A673 (cell line): Measurements from ENCODE around the gene STPG3. TPM values are rescaled to one million over a fixed set of nuclear protein-coding genes. Genes with fewer than 3 reads are reported as not detected.
A peak's percentile ranks its signal among the peaks of the same experiment; 100 is the strongest.

Experiments
- BruUV-seq: library from RNA; stranded (reverse); fragments of 400-500 nt; replicated peaks from 2 replicates; lab custom pipeline; 2021; lab: Mats Ljungman, UMichigan
- CTCF ChIA-PET: fragments of 300-600 bp; sonication (Branson Sonifier 250); formaldehyde crosslinking; loops from one replicate; lab custom pipeline; 2022; ENCODE audit warnings: antibody characterized with exemption; lab: Charles Lee
- POLR2A ChIA-PET: fragments of 300-600 bp; sonication (Branson Sonifier 250); formaldehyde crosslinking; loops from one replicate; lab custom pipeline; 2022; ENCODE audit warnings: antibody characterized with exemption; ENCODE audit not compliant: low non-redundant PET; lab: Charles Lee
- DNase-seq: peaks from one replicate; pipeline ENCODE4 v3.0.0-alpha.2; 2015; ENCODE audit warnings: low spot score
- H3K27ac ChIP-seq: fragments of 200-600 bp; sonication (generic); 2 replicates; pipeline ENCODE4 v1.5.1; 2016; ENCODE audit warnings: mixed run types, low read depth, mild to moderate bottlenecking, mixed read lengths, antibody characterized with exemption, low read length; ENCODE audit not compliant: poor library complexity, severe bottlenecking
- H3K27me3 ChIP-seq: fragments of 200-600 bp; sonication (generic); replicated peaks from 2 replicates; pipeline ENCODE4 v1.6.1; 2017; ENCODE audit warnings: mixed run types, low read depth, mild to moderate bottlenecking, mixed read lengths, antibody characterized with exemption, low read length; ENCODE audit not compliant: insufficient read depth, poor library complexity
- H3K36me3 ChIP-seq: fragments of 200-600 bp; sonication (generic); 2 replicates; pipeline ENCODE4 v1.6.1; 2016; ENCODE audit warnings: mixed run types, mild to moderate bottlenecking, mixed read lengths, antibody characterized with exemption, low read length; ENCODE audit not compliant: insufficient read depth, poor library complexity, severe bottlenecking
- H3K4me1 ChIP-seq: fragments of 200-600 bp; sonication (generic); 2 replicates; pipeline ENCODE4 v1.6.1; 2017; ENCODE audit warnings: mixed run types, mild to moderate bottlenecking, mixed read lengths, antibody characterized with exemption, low read length; ENCODE audit not compliant: insufficient read depth, poor library complexity, severe bottlenecking
- H3K4me3 ChIP-seq: fragments of 200-600 bp; sonication (generic); 2 replicates; pipeline ENCODE4 v1.5.1; 2016; ENCODE audit warnings: low read depth, mixed run types, mild to moderate bottlenecking, mixed read lengths, low read length; ENCODE audit not compliant: poor library complexity, severe bottlenecking
- H3K9me3 ChIP-seq: fragments of 200-600 bp; sonication (generic); 2 replicates; pipeline ENCODE4 v1.6.1; 2016; ENCODE audit warnings: mixed run types, low read depth, mild to moderate bottlenecking, mixed read lengths, antibody characterized with exemption, low read length; ENCODE audit not compliant: poor library complexity, severe bottlenecking
- CTCF ChIP-seq: fragments of 300-800, 200-600 bp; sonication (generic); conservative IDR thresholded peaks from 2 replicates; pipeline ENCODE4 v1.5.1; 2017; ENCODE audit warnings: low read depth, mild to moderate bottlenecking, antibody characterized with exemption, low read length, moderate library complexity, mixed read lengths
- EZH2 ChIP-seq: fragments of 200-600 bp; sonication (generic); IDR thresholded peaks from 2 replicates; pipeline ENCODE4 v1.6.1; 2017; ENCODE audit warnings: borderline replicate concordance, low read depth, mild to moderate bottlenecking, mixed read lengths, antibody characterized with exemption, low read length; ENCODE audit not compliant: poor library complexity, severe bottlenecking
- intact Hi-C: fragments of 100-400 bp; cut with micrococcal nuclease; formaldehyde crosslinking; loops from one replicate; pipeline ENCODE4 v1.10.0; 2022; ENCODE audit not compliant: unreplicated experiment
- total RNA-seq: library from RNA; stranded (reverse); gene quantifications from 2 replicates; pipeline ENCODE4 v1.2.3, GENCODE V29; 2021

STPG3 gene
- total RNA-seq, 1 experiment from 2014 or later: not detected

- TF ChIP-seq EZH2 (no peak), CTCF (no peak)
- CTCF ChIA-PET: interaction anchor here (0.8 kb wide), 1 partner anchor 124 kb away, joined by 3 read pairs; the partner anchor contains the start of genes EXD3 and NOXA1
- Histone ChIP-seq H3K4me1 (peaks cover 32% of the 10 kb centered on the region), H3K27ac (no peak overlapping the region), H3K36me3 (no peaks in the 10 kb centered on the region), H3K4me3 (no peak overlapping the region), H3K9me3 (peaks cover 3% of the 10 kb centered on the region), H3K27me3 (no peaks in the 10 kb centered on the region)
- intact Hi-C loops: no loop called here
- DNase-seq: no peak
- POLR2A ChIA-PET: no interaction called here
- no TSS peak for BruUV-seq
Measured at GRCh38 chr9:137299203-137299565, 48.1 kb downstream of the STPG3 start.

GRCh38 chr9:137299938-137300337 lies 48.9 kb downstream of the STPG3 start:
- Histone ChIP-seq H3K4me3 (peak overlapping the region; percentile 60), H3K36me3 (no peaks in the 10 kb centered on the region), H3K27ac (no peak overlapping the region), H3K27me3 (no peaks in the 10 kb centered on the region), H3K9me3 (no peaks in the 10 kb centered on the region), H3K4me1 (peaks cover 39% of the 10 kb centered on the region)
- ChIA-PET POLR2A (no interaction called here), CTCF (no interaction called here)
- intact Hi-C loops: no loop called here
- TF ChIP-seq EZH2: no peak
- no peak for TF ChIP-seq CTCF
- TSS peak; percentile 86 for BruUV-seq
- peak; percentile 39 for DNase-seq

GRCh38 chr9:137300567-137301080 lies 49.5 kb downstream of the STPG3 start:
- Histone ChIP-seq H3K27me3 (no peaks in the 10 kb centered on the region), H3K36me3 (no peaks in the 10 kb centered on the region), H3K4me1 (peaks cover 46% of the 10 kb centered on the region), H3K4me3 (peak overlapping the region; percentile 60), H3K27ac (peak overlapping the region; percentile 49), H3K9me3 (no peaks in the 10 kb centered on the region)
- TF ChIP-seq CTCF (no peak), EZH2 (no peak)
- POLR2A ChIA-PET: no interaction called here
- no TSS peak for BruUV-seq
- intact Hi-C loops: no loop called here
- peak; percentile 66 for DNase-seq
- CTCF ChIA-PET: no interaction called here
